IMR-90 (cell line): Measurements from ENCODE around the gene ME3. TPM values are rescaled to one million over a fixed set of nuclear protein-coding genes. Genes with fewer than 3 reads are reported as not detected.
A peak's percentile ranks its signal among the peaks of the same experiment; 100 is the strongest.

Experiments
- ATAC-seq: fragments of 200-7000 bp; cut with Tn5 transposase; 2 replicates; pipeline ENCODE4 v1.9.1; 2020; ENCODE audit warnings: low read depth, mild to moderate bottlenecking, moderate library complexity
- BruUV-seq: library from RNA; stranded (reverse); fragments of 400-500 nt; replicated peaks from 2 replicates; lab custom pipeline; 2021; lab: Mats Ljungman, UMichigan
- CTCF ChIA-PET: fragments of 300-600 bp; formaldehyde crosslinking; extraction: SDS; loops from one replicate; lab custom pipeline; 2021; ENCODE audit warnings: antibody characterized with exemption; lab: Yijun Ruan, JAX
- POLR2A ChIA-PET: fragments of 300-600 bp; sonication (Branson Sonifier 250); formaldehyde crosslinking; loops from one replicate; lab custom pipeline; 2022; ENCODE audit warnings: antibody characterized with exemption; ENCODE audit not compliant: unreplicated experiment; lab: Charles Lee
- DNase-seq: peaks from one replicate; pipeline ENCODE4 v3.0.0; 2013
- H2AFZ ChIP-seq: replicated peaks from 2 replicates; pipeline ENCODE3; 2013; ENCODE audit warnings: low read length, mild to moderate bottlenecking; ENCODE audit not compliant: poor library complexity
- H2AK5ac ChIP-seq: 2 replicates; pipeline ENCODE4 v1.6.1; 2013; ENCODE audit warnings: low read depth, low read length, inconsistent platforms
- H2AK9ac ChIP-seq: replicated peaks from 2 replicates; pipeline ENCODE3; 2013; ENCODE audit warnings: mild to moderate bottlenecking, low read depth, low read length, moderate library complexity; ENCODE audit not compliant: poor library complexity
- H2BK120ac ChIP-seq: 2 replicates; pipeline ENCODE4 v1.6.1; 2013; ENCODE audit warnings: low read depth, low read length, inconsistent platforms
- H2BK15ac ChIP-seq: 3 replicates; pipeline ENCODE4 v1.6.1; 2013; ENCODE audit warnings: low read depth, low read length, inconsistent platforms
- H2BK20ac ChIP-seq: 2 replicates; pipeline ENCODE4 v1.6.1; 2013; ENCODE audit warnings: low read depth, mild to moderate bottlenecking, inconsistent platforms, low read length, moderate library complexity
- H2BK5ac ChIP-seq: 2 replicates; pipeline ENCODE4 v1.6.1; 2013; ENCODE audit warnings: mild to moderate bottlenecking, low read depth, low read length, inconsistent platforms; ENCODE audit not compliant: poor library complexity, severe bottlenecking
- H3K14ac ChIP-seq: replicated peaks from 2 replicates; pipeline ENCODE4 v1.6.1; 2013; ENCODE audit warnings: low read depth, low read length, inconsistent platforms
- H3K18ac ChIP-seq: 2 replicates; pipeline ENCODE4 v1.6.1; 2013; ENCODE audit warnings: low read depth, low read length, control low read depth
- H3K23ac ChIP-seq: 2 replicates; pipeline ENCODE4 v1.6.1; 2013; ENCODE audit warnings: low read depth, low read length, inconsistent platforms
- H3K27ac ChIP-seq: 2 replicates; pipeline ENCODE4 v1.5.1; 2013; ENCODE audit warnings: mild to moderate bottlenecking, control low read depth, low read length; ENCODE audit not compliant: insufficient read depth
- H3K27me3 ChIP-seq: 2 replicates; pipeline ENCODE4 v1.6.1; 2013; ENCODE audit warnings: low read length; ENCODE audit not compliant: control insufficient read depth, insufficient read depth
- H3K36me3 ChIP-seq: 2 replicates; pipeline ENCODE4 v1.6.1; 2013; ENCODE audit warnings: low read length, mixed read lengths; ENCODE audit not compliant: control insufficient read depth, insufficient read depth
- H3K4ac ChIP-seq: 2 replicates; pipeline ENCODE4 v1.6.1; 2013; ENCODE audit warnings: low read depth, low read length, inconsistent platforms
- H3K4me1 ChIP-seq: 2 replicates; pipeline ENCODE4 v1.6.1; 2013; ENCODE audit warnings: low read length, mixed read lengths; ENCODE audit not compliant: control insufficient read depth, insufficient read depth
- H3K4me2 ChIP-seq: 2 replicates; pipeline ENCODE4 v1.6.1; 2013; ENCODE audit warnings: low read depth, mild to moderate bottlenecking, control low read depth, low read length, moderate library complexity
- H3K4me3 ChIP-seq: 2 replicates; pipeline ENCODE4 v1.5.1; 2013; ENCODE audit warnings: low read depth, mild to moderate bottlenecking, control low read depth, low read length, moderate library complexity; ENCODE audit not compliant: insufficient read depth
- H3K56ac ChIP-seq: 2 replicates; pipeline ENCODE4 v1.6.1; 2013; ENCODE audit warnings: low read length, inconsistent platforms; ENCODE audit not compliant: insufficient read depth; ENCODE audit errors: extremely low read depth
- H3K79me1 ChIP-seq, 2 experiments: 2 replicates each; pipeline ENCODE4 v1.6.1; 2013; ENCODE audit warnings: low read length in 2 of 2, inconsistent platforms in 1 of 2, low read depth in 1 of 2
- H3K9ac ChIP-seq: 2 replicates; pipeline ENCODE4 v1.6.1; 2013; ENCODE audit warnings: low read depth, low read length, control low read depth
- H3K9me1 ChIP-seq: 2 replicates; pipeline ENCODE4 v1.6.1; 2013; ENCODE audit warnings: low read length, inconsistent platforms; ENCODE audit not compliant: insufficient read depth
- H3K9me3 ChIP-seq: 2 replicates; pipeline ENCODE4 v1.6.1; 2013; ENCODE audit warnings: low read length; ENCODE audit not compliant: control insufficient read depth, insufficient read depth
- H4K20me1 ChIP-seq: 2 replicates; pipeline ENCODE4 v1.6.1; 2013; ENCODE audit warnings: low read length, inconsistent platforms; ENCODE audit not compliant: insufficient read depth
- H4K5ac ChIP-seq: 2 replicates; pipeline ENCODE4 v1.6.1; 2013; ENCODE audit warnings: mild to moderate bottlenecking, low read depth, low read length, control low read depth
- H4K8ac ChIP-seq, 2 experiments: 2 replicates each; pipeline ENCODE4 v1.6.1; 2013; ENCODE audit warnings: low read depth in 2 of 2, low read length in 2 of 2, control low read depth in 1 of 2, inconsistent platforms in 1 of 2
- H4K91ac ChIP-seq: 2 replicates; pipeline ENCODE4 v1.6.1; 2013; ENCODE audit warnings: low read depth, low read length, inconsistent platforms; ENCODE audit not compliant: insufficient read depth
- BHLHE40 ChIP-seq: fragments of 150-350 bp; IDR thresholded peaks from 2 replicates; pipeline ENCODE4 v1.6.1; 2016; ENCODE audit warnings: mild to moderate bottlenecking, low read depth, low read length
- CEBPB ChIP-seq: IDR thresholded peaks from 2 replicates; pipeline ENCODE4 v1.6.1; 2012; ENCODE audit warnings: low read depth, low read length, improper control_type of control experiment
- CHD1 ChIP-seq: IDR thresholded peaks from 2 replicates; pipeline ENCODE4 v1.6.1; 2012; ENCODE audit warnings: low read depth, low read length, improper control_type of control experiment
- ELK1 ChIP-seq: fragments of 150-350 bp; IDR thresholded peaks from 2 replicates; pipeline ENCODE4 v1.6.1; 2016; ENCODE audit warnings: low read depth, mild to moderate bottlenecking, low read length, moderate library complexity, borderline replicate concordance
- MAZ ChIP-seq: IDR thresholded peaks from 2 replicates; pipeline ENCODE4 v1.6.1; 2012; ENCODE audit warnings: low read depth, mild to moderate bottlenecking, low read length, improper control_type of control experiment, moderate library complexity, borderline replicate concordance
- WGBS, 2 experiments: methylation state at CpG; one replicate each; pipeline versions ENCODE4 v1.1.5 to v1.1.7; 2013; ENCODE audit warnings: missing lambda C conversion rate in 2 of 2; ENCODE audit not compliant: insufficient read length in 1 of 2; ENCODE audit errors: extremely low coverage in 2 of 2; 5-methylcytosine and 5-hydroxymethylcytosine counted together
- dilution Hi-C: fragments of 300-500 bp; cut with HindIII; formaldehyde crosslinking; loops from one replicate; pipeline ENCODE4 v1.14.3; 2018; ENCODE audit warnings: low sequenced_read_pairs; ENCODE audit not compliant: unreplicated experiment
- in situ Hi-C: fragments of 300-500 bp; cut with MboI; formaldehyde crosslinking; loops from 3 replicates; pipeline ENCODE4 v1.14.3; 2019; ENCODE audit warnings: low sequenced_read_pairs, inconsistent platforms, mixed read lengths
- intact Hi-C: fragments of 100-400 bp; cut with micrococcal nuclease; formaldehyde crosslinking; loops from 2 replicates; pipeline ENCODE4 v1.10.0; 2022
- polyA plus RNA-seq, 3 experiments: library from polyadenylated mRNA; depleted of rRNA; stranded (reverse); fragments of >200 nt; gene quantifications; 2 replicates each; pipeline ENCODE4 v1.2.3, GENCODE V29; 2012; ENCODE audit warnings: low replicate concordance in 1 of 3
- total RNA-seq: library from RNA; depleted of rRNA; stranded (reverse); fragments of >200 nt; gene quantifications from 2 replicates; pipeline ENCODE4 v1.2.3, GENCODE V29; 2012

The ME3 gene
- total and polyA plus RNA-seq, 2 of the 4 experiments (the other 2 are of a cell fraction) = 7.8 to 9.0 TPM

GRCh38 chr11:86713552-86713951, 41.1 kb upstream of the ME3 start:
- 0 out of 2 replicates have a peak, but pooled peaks cover 2% of the 10 kb centered on the region for H3K9me3 ChIP-seq
- in situ Hi-C loops = no loop called here
- peak overlapping the region; percentile 67; the same call in 1 of the 2 replicates for H2AK5ac ChIP-seq
- no peak overlapping the region for H3K9ac ChIP-seq
- DNase-seq (no peak), ATAC-seq (no peak)
- WGBS, 2 experiments = 100% methylated on average over 4 of the region's 5 CpGs; no CpG with 5 or more reads in 1 of the 2 experiments
- H3K27me3 ChIP-seq = no peaks in the 10 kb centered on the region
- dilution Hi-C loops = no loop called here
- H2BK5ac ChIP-seq = no peak overlapping the region
- intact Hi-C loops = no loop called here
- H3K79me1 ChIP-seq = no peaks in the 10 kb centered on the region
- no peak overlapping the region for H3K4me2 ChIP-seq
- 0 out of 2 replicates have a peak overlapping the region, but pooled peaks have one; percentile 50 for H3K4ac ChIP-seq
- H2BK20ac ChIP-seq = no peak overlapping the region
- no peak overlapping the region for H3K56ac ChIP-seq
- no peaks in the 10 kb centered on the region for H3K36me3 ChIP-seq
- H3K4me3 ChIP-seq = no peak overlapping the region
- BruUV-seq = no TSS peak
- no peak overlapping the region for H3K27ac ChIP-seq
- no peak overlapping the region for H2BK15ac ChIP-seq
- H4K20me1 ChIP-seq = no peaks in the 10 kb centered on the region
- H4K91ac ChIP-seq = no peak overlapping the region
- no peak overlapping the region for H2AK9ac ChIP-seq
- TF ChIP-seq ELK1 = no peak
- no peak for TF ChIP-seq MAZ
- no peak for TF ChIP-seq BHLHE40
- no peak for TF ChIP-seq CHD1
- no peak for TF ChIP-seq CEBPB
- H3K18ac ChIP-seq = no peak overlapping the region
- no peak overlapping the region for H3K14ac ChIP-seq
- no peak overlapping the region for H4K5ac ChIP-seq
- H3K9me1 ChIP-seq = no peaks in the 10 kb centered on the region
- H2AFZ ChIP-seq = peak overlapping the region; percentile 63
- ChIA-PET POLR2A (no interaction called here), CTCF (interaction anchor here (0.6 kb wide), 1 partner anchor 19 kb away, joined by 3 read pairs; no protein-coding TSS in a partner anchor)
- no peak overlapping the region for H2BK120ac ChIP-seq
- H4K8ac ChIP-seq = no peak overlapping the region
- H3K4me1 ChIP-seq = no peaks in the 10 kb centered on the region
- H3K23ac ChIP-seq = no peak overlapping the region
